ENCODE results near the gene TNNI2.
"Not testable (repeated sequence)": the region's sequence is repeated elsewhere in the genome, so short reads cannot be mapped to it uniquely, and the experiment has no call there.

The TNNI2 gene

DNA sequence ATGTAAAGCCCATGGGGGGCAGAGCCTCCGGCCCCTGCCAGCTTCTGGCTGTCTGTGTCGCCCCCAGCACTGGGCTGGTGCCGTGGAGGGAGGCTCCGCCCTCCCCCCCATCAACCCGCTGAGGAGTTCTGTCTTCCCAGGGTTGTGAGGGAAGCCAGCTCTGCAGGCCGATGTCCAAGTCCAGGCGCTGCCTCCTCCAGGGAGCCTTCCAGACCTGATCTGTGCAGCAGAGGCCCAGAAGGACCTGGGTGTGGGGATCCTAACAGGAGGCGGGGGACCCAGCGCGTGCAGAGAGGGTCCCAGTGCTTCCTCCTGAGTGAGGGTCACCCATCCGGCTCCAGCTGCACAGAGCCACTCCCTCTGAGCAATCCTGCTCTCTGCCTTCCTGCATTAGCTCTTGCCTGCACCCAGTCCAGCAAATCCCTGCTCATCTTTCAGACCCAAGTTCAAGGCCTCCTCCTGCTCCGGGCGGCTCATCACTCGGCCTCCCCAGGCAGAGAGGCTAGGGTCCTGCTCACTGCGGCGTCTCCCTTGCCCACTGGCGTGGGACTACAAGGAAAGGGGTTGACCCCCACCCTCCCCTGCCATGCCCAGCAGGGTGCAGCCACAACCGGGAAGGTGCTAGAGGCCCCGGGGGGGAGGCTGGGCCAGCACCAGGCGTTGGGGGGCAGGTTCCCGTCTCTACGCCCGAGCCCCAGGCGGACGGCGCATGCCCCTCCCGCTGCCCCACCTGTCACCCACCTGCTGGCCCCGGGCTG lies 36.5 kb downstream of the TNNI2 start:
- DNase-seq (ENCODE audit: low spot score): no peak

- DNase-seq (ENCODE audit: low spot score): not testable (repeated sequence)
Measured at GRCh38 chr11:1875851-1876301, 37.1 kb downstream of the TNNI2 start.

- DNase-seq (ENCODE audit: low spot score): no peak
Measured at GRCh38 chr11:1876361-1877063, 37.7 kb downstream of the TNNI2 start.

- DNase-seq (ENCODE audit: low spot score): no peak
Measured at GRCh38 chr11:1877211-1878136, 38.7 kb downstream of the TNNI2 start.

GRCh38 chr11:1878137-1879031 lies 39.6 kb downstream of the TNNI2 start:
- no peak for DNase-seq (ENCODE audit: low spot score)

DNA sequence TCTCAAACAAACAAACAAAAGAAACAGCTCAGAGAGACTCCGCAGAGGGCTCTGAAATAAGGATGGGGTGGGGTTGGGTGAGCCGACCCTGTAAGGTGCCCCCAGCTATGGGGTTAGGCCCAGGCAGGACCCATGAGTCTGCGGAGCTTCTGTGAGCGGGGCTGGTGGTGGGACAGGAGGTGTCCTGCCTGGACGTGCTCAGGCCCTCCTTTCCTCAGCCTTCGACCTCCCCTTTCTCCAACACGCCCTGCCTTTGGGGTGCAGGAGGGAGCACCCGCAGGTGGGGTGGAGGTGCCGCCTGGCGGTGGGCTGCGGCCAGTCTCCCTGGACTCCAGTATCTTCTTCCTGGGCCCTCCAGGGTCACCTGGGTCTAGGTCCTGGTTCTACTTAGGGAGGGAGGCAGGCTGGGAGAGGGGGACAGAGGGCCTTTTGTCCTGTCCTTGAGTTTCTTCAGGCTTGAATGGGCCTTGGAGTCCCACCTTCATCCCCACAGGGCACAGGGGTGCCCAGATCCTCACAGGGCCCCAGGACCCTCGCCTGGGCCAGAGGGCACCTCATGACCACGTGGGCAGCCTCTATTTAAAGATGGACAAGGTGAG lies 40.7 kb downstream of the TNNI2 start:
- DNase-seq (ENCODE audit: low spot score): no peak

- DNase-seq (ENCODE audit: low spot score): no peak
Measured at GRCh38 chr11:1879941-1880720, 41.4 kb downstream of the TNNI2 start.

DNA sequence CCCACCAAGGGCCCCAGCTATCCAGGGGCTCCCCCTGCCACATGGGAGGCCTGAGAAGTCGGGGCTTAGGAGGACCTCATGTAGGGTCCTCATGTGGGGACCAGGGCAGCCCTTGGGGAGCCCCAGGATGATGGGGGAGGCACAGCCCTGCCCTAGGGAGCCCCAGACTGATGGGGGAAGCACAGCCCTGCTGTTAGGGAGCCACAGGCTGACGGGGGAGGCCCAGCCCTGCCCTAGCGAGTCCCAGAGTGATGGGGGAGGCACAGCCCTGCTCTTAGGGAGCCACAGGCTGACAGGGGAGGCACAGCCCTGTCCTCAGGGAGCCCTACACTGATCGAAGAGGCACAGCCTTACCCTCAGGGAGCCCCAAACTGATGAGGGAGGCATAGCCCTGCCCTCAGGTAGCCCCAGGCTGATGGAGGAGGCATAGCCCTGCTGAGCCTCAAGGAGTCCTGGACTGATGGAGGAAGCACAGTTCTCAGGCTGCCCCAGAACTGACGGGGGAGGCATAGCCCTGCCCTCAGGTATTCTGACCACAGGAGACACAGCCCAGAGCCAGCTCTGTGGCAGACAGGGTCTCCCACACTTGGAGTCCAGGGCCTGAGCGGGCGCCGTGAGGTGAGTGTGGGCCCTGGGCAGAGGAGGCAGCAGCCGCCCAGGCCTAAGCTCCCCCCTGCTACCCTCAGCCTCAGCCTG lies 42.1 kb downstream of the TNNI2 start:
- no peak for DNase-seq (ENCODE audit: low spot score)

DNA sequence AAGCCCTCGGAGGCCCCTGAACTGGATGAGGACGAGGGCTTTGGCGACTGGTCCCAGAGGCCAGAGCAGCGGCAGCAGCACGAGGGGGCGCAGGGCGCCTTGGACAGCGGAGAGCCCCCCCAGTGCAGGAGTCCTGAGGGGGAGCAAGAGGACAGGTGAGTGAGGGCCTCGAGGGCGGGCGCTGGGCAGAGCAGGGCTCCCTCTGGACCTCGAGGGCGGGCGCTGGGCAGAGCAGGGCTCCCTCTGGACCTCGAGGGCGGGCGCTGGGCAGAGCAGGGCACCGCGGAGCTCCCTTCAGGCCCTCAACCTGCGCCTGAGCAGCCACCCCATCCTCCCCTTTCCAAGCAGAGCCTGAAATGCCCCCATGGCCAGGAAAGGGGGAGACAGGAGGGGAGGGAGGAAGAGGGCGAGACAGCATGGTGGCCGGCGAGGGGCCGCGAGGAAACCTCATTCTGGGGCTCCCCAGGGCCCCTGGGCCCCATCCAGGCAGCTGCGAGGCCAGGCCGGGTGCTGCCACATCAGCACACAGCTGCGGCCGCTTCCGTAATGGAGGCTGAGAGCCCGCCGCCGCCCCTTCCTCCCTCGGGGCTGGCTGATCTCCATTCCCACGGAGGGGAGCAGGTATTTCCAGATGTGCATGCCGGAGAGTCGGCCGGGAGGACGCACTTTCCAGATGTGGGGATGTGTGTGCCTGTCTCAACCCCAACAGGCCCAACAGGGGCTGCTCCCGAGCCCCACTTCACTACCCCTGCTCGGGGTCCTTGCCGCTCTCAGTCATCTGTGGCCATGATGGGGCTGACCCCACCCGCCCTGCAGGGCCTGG lies 42.9 kb downstream of the TNNI2 start:
- no peak for DNase-seq (ENCODE audit: low spot score)

DNA sequence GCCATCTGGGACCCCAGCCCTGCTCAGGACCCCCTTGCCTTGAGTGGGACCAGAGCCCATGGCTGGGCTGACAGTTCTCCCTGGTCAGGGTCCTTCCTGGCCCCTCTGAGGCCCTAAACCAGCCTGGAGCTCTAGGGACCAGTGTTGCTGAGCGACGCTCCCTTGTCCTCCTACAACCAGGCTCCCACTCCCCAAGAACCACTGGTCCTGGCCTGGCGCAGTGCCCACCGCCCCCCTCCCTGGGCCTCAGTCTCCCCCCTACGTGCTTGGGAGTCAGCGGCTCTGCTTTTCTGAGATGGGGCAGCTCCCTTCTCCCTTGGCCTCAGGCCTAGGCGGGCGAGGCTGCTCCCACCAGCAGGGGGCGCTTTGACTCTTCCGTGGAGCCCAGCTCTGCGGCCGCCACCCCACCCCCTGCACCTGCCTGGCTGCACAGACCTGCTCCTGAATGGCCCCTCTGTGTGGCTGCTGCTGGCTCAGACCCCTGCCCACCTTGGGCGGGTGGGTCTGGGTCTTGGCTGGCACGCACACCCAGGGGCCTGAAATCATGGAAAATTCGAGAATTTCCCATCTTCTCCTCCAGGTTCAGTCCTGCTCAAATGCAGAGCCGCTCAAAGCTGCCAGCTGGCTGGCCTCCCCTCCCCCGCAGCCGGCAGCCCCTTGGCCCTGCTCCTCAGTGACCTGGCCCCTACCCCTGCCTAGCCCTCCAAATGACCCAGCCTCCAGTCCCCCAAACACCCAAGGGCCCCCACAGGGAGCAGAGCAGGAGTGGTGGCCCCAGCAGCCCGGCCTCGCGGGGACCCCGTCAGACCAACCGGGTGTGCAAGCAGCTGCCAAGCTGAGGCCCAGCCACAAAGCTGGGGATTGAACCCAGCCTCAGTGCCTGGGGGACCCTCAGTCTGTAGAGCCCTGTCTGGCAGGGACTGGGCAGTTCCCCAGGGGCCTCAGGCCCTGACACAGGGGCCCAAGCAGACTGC lies 43.8 kb downstream of the TNNI2 start:
- DNase-seq (ENCODE audit: low spot score): no peak

GRCh38 chr11:1883346-1884302 lies 44.8 kb downstream of the TNNI2 start:
- DNase-seq (ENCODE audit: low spot score): no peak

DNA sequence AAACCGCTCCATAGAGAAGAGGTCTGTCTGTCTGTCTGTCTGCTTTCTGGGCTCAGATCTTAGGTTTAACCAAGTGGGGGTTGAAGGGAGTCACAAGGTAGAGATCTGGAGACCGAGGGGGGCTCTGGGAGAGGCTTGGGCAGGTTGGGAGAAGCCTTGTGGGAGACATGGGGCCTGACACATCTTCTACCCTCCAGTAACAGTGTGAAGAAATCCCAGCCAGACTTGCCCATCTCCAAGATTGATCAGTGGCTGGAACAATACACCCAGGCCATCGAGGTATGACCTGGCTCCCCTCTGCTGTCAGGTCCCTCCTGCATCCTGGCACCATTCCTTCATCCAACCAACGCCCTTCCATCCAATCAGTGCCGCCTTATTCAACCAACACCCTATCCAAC lies 45.5 kb downstream of the TNNI2 start:
- no peak for DNase-seq (ENCODE audit: low spot score)

DNA sequence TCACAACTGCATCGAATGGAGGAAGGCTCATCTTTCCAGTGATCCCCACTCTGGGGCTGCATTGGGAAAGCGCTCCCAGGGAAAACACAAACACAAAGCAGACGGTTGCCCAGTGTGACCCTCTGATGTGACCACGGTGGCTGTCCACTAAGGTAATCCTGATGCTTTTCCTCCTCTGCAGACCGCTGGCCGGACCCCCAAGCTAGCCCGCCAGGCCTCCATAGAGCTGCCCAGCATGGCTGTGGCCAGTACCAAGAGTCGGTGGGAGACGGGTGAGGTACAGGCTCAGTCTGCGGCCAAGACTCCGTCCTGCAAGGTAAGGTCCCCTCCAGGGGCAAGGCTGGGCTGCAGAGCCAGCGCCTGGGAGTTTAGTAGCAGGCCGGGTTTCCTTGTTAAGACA lies 47.8 kb downstream of the TNNI2 start:
- DNase-seq (ENCODE audit: low spot score): not testable (repeated sequence)

DNA sequence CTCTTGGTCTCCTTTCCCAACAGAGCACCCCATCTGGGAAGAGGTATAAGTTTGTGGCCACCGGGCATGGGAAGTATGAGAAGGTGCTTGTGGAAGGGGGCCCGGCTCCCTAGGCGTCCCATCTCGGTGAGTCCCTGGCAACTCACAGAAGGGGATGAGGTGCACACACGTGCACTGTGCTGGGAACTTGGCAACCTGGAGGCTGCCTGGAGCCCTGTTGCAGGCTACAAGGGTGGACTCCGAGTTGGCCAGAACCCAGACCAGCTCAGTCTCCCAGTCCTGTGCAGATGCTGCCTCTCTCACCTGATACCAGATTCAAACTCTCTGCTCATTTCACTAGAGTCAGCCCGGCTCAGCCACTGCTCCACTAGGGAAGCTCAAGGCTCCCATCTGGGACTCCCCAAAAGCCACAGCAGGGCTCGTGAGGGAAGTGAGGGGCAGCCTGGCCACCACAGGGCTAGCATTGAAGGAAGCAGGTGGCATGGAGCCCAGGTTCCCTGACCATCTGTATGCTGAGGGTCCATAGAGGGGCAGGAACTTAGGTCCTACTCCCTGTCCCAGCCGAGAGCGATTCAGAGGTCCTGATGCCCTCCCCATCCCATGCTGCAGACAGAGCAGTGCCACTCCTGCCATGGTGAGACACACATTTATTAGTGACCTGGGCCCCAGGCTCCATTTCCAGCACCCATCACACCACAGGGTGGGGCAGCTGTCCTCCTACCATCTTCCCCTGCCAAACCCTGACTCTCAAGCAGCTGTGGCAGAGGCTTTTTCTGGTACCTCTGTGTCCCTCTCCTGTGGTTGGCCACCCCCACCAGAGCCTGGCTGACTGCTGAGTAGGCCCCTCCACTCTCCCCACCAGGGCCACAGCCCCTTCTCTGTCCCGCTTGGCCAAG lies 48.9 kb downstream of the TNNI2 start:
- no peak for DNase-seq (ENCODE audit: low spot score)

- no peak for DNase-seq (ENCODE audit: low spot score)
Measured at GRCh38 chr11:1888347-1888753, 49.6 kb downstream of the TNNI2 start.
